A549 (cell line): Measurements from ENCODE around the gene SARM1. TPM values are rescaled to one million over a fixed set of nuclear protein-coding genes. Genes with fewer than 3 reads are reported as not detected.

Source experiments
- ATAC-seq, 2 experiments: fragments of 200-7000 bp in 1 of 2; fragments of >200 bp in 1 of 2; cut with Nextera tagmentation in 1 of 2; cut with Tn5 transposase in 1 of 2; 3 replicates each; pipeline versions ENCODE4 v1.8.0 to v1.9.1; 2018 to 2020; ENCODE audit warnings: mild to moderate bottlenecking in 1 of 2, moderate library complexity in 1 of 2
- CTCF ChIA-PET: fragments of 300-600 bp; sonication (Branson Sonifier 250); formaldehyde crosslinking; extraction: SDS; loops from one replicate; lab custom pipeline; 2021; ENCODE audit warnings: antibody characterized with exemption, inconsistent platforms; lab: Yijun Ruan, JAX
- POLR2A ChIA-PET: fragments of 350-600 bp; formaldehyde crosslinking; extraction: SDS; loops from one replicate; lab custom pipeline; 2021; ENCODE audit warnings: antibody characterized with exemption, inconsistent platforms; lab: Yijun Ruan, JAX
- DNase-seq, 2 experiments: peaks; one replicate each; pipeline versions ENCODE4 v3.0.0 to v3.0.0-alpha.2; 2011 to 2016; ENCODE audit warnings: low read depth in 1 of 2, low spot score in 1 of 2
- FAIRE-seq: peaks from 2 replicates; lab custom pipeline; 2011; peaks lifted over from hg19 to GRCh38; lab: Jason Lieb, UNC
- H3K27ac ChIP-seq, 2 experiments: fragments of >200 bp; sonication (Bioruptor Twin); formaldehyde crosslinking; 3 replicates each; pipeline ENCODE4 v1.5.1; 2016 to 2017
- H3K4me1 ChIP-seq: fragments of >200 bp; sonication (Bioruptor Twin); formaldehyde crosslinking; 3 replicates; pipeline ENCODE4 v1.6.1; 2016
- H3K4me2 ChIP-seq: fragments of >200 bp; sonication (Bioruptor Twin); formaldehyde crosslinking; 3 replicates; pipeline ENCODE4 v1.6.1; 2016
- H3K4me3 ChIP-seq: fragments of >200 bp; sonication (Bioruptor Twin); formaldehyde crosslinking; 3 replicates; pipeline ENCODE4 v1.5.1; 2016
- H3K9me3 ChIP-seq: fragments of >200 bp; sonication (Bioruptor Twin); formaldehyde crosslinking; 3 replicates; pipeline ENCODE4 v1.6.1; 2016
- ATOH8 ChIP-seq: fragments of 250-450 bp; sonication (Bioruptor Pico); IDR thresholded peaks from 2 replicates; pipeline ENCODE4 v1.5.0; 2020; ENCODE audit warnings: low read depth, mild to moderate bottlenecking, moderate library complexity
- CBX8 ChIP-seq: fragments of 200-600 bp; sonication (generic); IDR thresholded peaks from 2 replicates; pipeline ENCODE4 v1.6.1; 2016
- CTCF ChIP-seq: fragments of >200 bp; sonication (Bioruptor Twin); formaldehyde crosslinking; IDR thresholded peaks from 3 replicates; pipeline ENCODE4 v1.5.1; 2016
- EHMT2 ChIP-seq: fragments of 200-600 bp; sonication (generic); IDR thresholded peaks from 2 replicates; pipeline ENCODE4 v1.6.1; 2016; ENCODE audit warnings: antibody characterized with exemption, low read depth, mild to moderate bottlenecking, moderate library complexity
- GATA3 ChIP-seq: IDR thresholded peaks from 2 replicates; pipeline ENCODE4 v1.6.1; 2012; ENCODE audit warnings: borderline replicate concordance
- HES2 ChIP-seq: fragments of >200 bp; sonication (Bioruptor Twin); formaldehyde crosslinking; IDR thresholded peaks from 2 replicates; pipeline ENCODE4 v1.6.1; 2016
- HEYL ChIP-seq: fragments of 250-450 bp; sonication (Bioruptor Pico); IDR thresholded peaks from 2 replicates; pipeline ENCODE4 v1.8.0; 2021; ENCODE audit warnings: mild to moderate bottlenecking, moderate library complexity
- HMGXB4 ChIP-seq: fragments of 250-450 bp; sonication (Bioruptor Pico); IDR thresholded peaks from 2 replicates; pipeline ENCODE4 v1.5.0; 2021; ENCODE audit warnings: mild to moderate bottlenecking, moderate library complexity, borderline replicate concordance
- HOXA7 ChIP-seq: fragments of 250-450 bp; sonication (Bioruptor Pico); IDR thresholded peaks from 2 replicates; pipeline ENCODE4 v1.5.0; 2020; ENCODE audit warnings: mild to moderate bottlenecking, moderate library complexity
- HOXB13 ChIP-seq: fragments of 250-450 bp; sonication (Bioruptor Pico); IDR thresholded peaks from 2 replicates; pipeline ENCODE4 v1.5.0; 2020; ENCODE audit warnings: low read depth, mild to moderate bottlenecking, moderate library complexity
- HOXB5 ChIP-seq: fragments of 250-450 bp; sonication (Bioruptor Pico); IDR thresholded peaks from 2 replicates; pipeline ENCODE4 v1.5.0; 2020; ENCODE audit warnings: mild to moderate bottlenecking, moderate library complexity
- JUN ChIP-seq, 2 experiments: fragments of >200 bp; sonication (Bioruptor Twin); formaldehyde crosslinking; IDR thresholded peaks; 2 replicates in 1 of 2; 3 replicates in 1 of 2; pipeline ENCODE4 v1.6.1; 2016 to 2017
- JUNB ChIP-seq: fragments of >200 bp; sonication (Bioruptor Twin); formaldehyde crosslinking; IDR thresholded peaks from 2 replicates; pipeline ENCODE4 v1.6.1; 2016
- MAFK ChIP-seq: fragments of 450-650 bp; IDR thresholded peaks from 2 replicates; pipeline ENCODE4 v1.6.1; 2014; ENCODE audit not compliant: partially characterized antibody
- NPAS2 ChIP-seq: fragments of 250-450 bp; sonication (Bioruptor Pico); IDR thresholded peaks from 2 replicates; pipeline ENCODE4 v1.8.0; 2022; ENCODE audit warnings: mild to moderate bottlenecking, moderate library complexity, borderline replicate concordance
- PBX3 ChIP-seq: IDR thresholded peaks from 2 replicates; pipeline ENCODE4 v1.6.1; 2012
- PHF8 ChIP-seq: fragments of 200-600 bp; sonication (generic); IDR thresholded peaks from 2 replicates; pipeline ENCODE4 v1.6.1; 2016; ENCODE audit warnings: low read depth, mild to moderate bottlenecking, antibody characterized with exemption, moderate library complexity, borderline replicate concordance
- RARB ChIP-seq: fragments of 250-450 bp; sonication (Bioruptor Pico); IDR thresholded peaks from 2 replicates; pipeline ENCODE4 v1.8.0; 2021; ENCODE audit warnings: mild to moderate bottlenecking, moderate library complexity
- REST ChIP-seq: fragments of 200-600 bp; sonication (generic); IDR thresholded peaks from 2 replicates; pipeline ENCODE4 v1.6.1; 2016; ENCODE audit warnings: antibody characterized with exemption, mild to moderate bottlenecking, moderate library complexity
- RNF2 ChIP-seq: fragments of 200-600 bp; sonication (generic); IDR thresholded peaks from 2 replicates; pipeline ENCODE4 v1.6.1; 2016; ENCODE audit warnings: low read depth, mild to moderate bottlenecking, antibody characterized with exemption, moderate library complexity, borderline replicate concordance
- SREBF2 ChIP-seq: fragments of 450-650 bp; IDR thresholded peaks from 2 replicates; pipeline ENCODE4 v1.6.1; 2014; ENCODE audit warnings: mild to moderate bottlenecking, moderate library complexity
- TP53 ChIP-seq: fragments of 250-450 bp; sonication (Bioruptor Pico); IDR thresholded peaks from 2 replicates; pipeline ENCODE4 v1.5.0; 2021; ENCODE audit warnings: mild to moderate bottlenecking, moderate library complexity
- WGBS: methylation state at CpG from one replicate; pipeline ENCODE4 v1.1.6; 2017; ENCODE audit errors: missing lambda C conversion rate; 5-methylcytosine and 5-hydroxymethylcytosine counted together
- polyA plus RNA-seq, 4 experiments: library from polyadenylated mRNA; depleted of rRNA in 3 of 4; stranded (reverse); fragments of >200 nt; fragmentation: RNase III in 1 of 4; extraction: RNeasy Plus Mini Kit Qiagen cat#74134 plus additional on column Dnase treatment in 1 of 4; gene quantifications; 2 replicates in 3 of 4; 3 replicates in 1 of 4; pipeline ENCODE4 v1.2.3, GENCODE V29; 2011 to 2017

SARM1 gene
- polyA plus RNA-seq, 2 of the 4 experiments (the other 2 are of a cell fraction), result 4.0 to 6.9 TPM

GRCh38 chr17:28379814-28380801 lies 8.6 kb downstream of the SARM1 start (continued):
- TF ChIP-seq REST, result no peak
- TF ChIP-seq HEYL (CRISPR knock-in tag), result no peak
- peak in 1 of 2 experiments; percentile 66; a peak in 3 of 5 replicates for TF ChIP-seq JUN (IDR thresholded peaks at IDR 0.05)
- TF ChIP-seq NPAS2 (CRISPR knock-in tag), result no peak
- TF ChIP-seq HES2, result 0 out of 2 replicates have a peak, but pooled peaks have one; percentile 37
- TF ChIP-seq GATA3, result peak; percentile 17; the same call in 1 of the 2 replicates
- no peak for TF ChIP-seq PBX3

- CTCF ChIA-PET, result interaction anchor here (2.0 kb wide), 1 partner anchor 36 kb away, joined by 6 read pairs; no protein-coding TSS in a partner anchor
- H3K4me2 ChIP-seq, result no peak overlapping the region; the same call in 2 of the 3 replicates
- FAIRE-seq, result no peak
Observed at GRCh38 chr17:28381141-28381825, 9.8 kb downstream of the SARM1 start.

More at GRCh38 chr17:28381141-28381825, 9.8 kb downstream of the SARM1 start:
- Histone ChIP-seq H3K9me3 (no peaks in the 10 kb centered on the region), H3K4me3 (no peak overlapping the region), H3K4me1 (peaks cover 20% of the 10 kb centered on the region), H3K27ac (peak overlapping the region; percentile 76 to 79)
- ATAC-seq, result no peak
- TF ChIP-seq PHF8, result no peak
- no peak for TF ChIP-seq EHMT2
- TF ChIP-seq JUNB, result no peak
- TF ChIP-seq MAFK, result no peak
- no peak for TF ChIP-seq HOXB13 (CRISPR knock-in tag)
- TF ChIP-seq PBX3, result no peak
- no peak for TF ChIP-seq ATOH8 (CRISPR knock-in tag)
- no peak for TF ChIP-seq HOXA7 (CRISPR knock-in tag)
- TF ChIP-seq RNF2, result no peak
- no peak for TF ChIP-seq RARB (CRISPR knock-in tag)
- TF ChIP-seq HMGXB4 (CRISPR knock-in tag), result no peak
- TF ChIP-seq CBX8, result no peak
- no peak for TF ChIP-seq CTCF
- no peak for TF ChIP-seq SREBF2
- TF ChIP-seq TP53 (CRISPR knock-in tag), result no peak
- no peak for TF ChIP-seq HOXB5 (CRISPR knock-in tag)
- POLR2A ChIA-PET, result interaction anchor here (1.5 kb wide), 1 partner anchor 11 kb away, joined by 9 read pairs; the partner anchor contains the start of gene VTN
- no peak for DNase-seq
- WGBS, result 88% methylated on average over 66 of the region's 72 CpGs
